Lung (tissue), 12 donors: Measurements from ENCODE around the gene RHOH. TPM values are rescaled to one million over a fixed set of nuclear protein-coding genes. Genes with fewer than 3 reads are reported as not detected.

ENCODE experiments used
- ATAC-seq: fragments of 200-7000 bp; cut with Tn5 transposase; one replicate; pipeline ENCODE4 v1.9.1; 2020; ENCODE audit warnings: moderate number of reproducible peaks; ENCODE audit not compliant: insufficient read depth, low FRiP score
- DNase-seq, 3 donors: peaks; one replicate each; pipeline ENCODE4 v3.0.0-alpha.2; 2013 to 2017
- H3K27ac ChIP-seq, 2 donors: one replicate each; pipeline ENCODE4 v1.5.1; 2013; ENCODE audit warnings: mild to moderate bottlenecking in 2 of 2, moderate library complexity in 2 of 2, control low read depth in 1 of 2, inconsistent platforms in 1 of 2, low read depth in 1 of 2, low read length in 1 of 2
- H3K27me3 ChIP-seq, 3 donors: one replicate each; pipeline ENCODE4 v1.5.1; 2013; ENCODE audit warnings: low read length in 2 of 3; ENCODE audit not compliant: control insufficient read depth in 3 of 3, insufficient read depth in 3 of 3
- H3K36me3 ChIP-seq, 4 donors: one replicate each; pipeline ENCODE4 v1.5.1; 2013; ENCODE audit warnings: low read length in 4 of 4, mild to moderate bottlenecking in 1 of 4, moderate library complexity in 1 of 4; ENCODE audit not compliant: control insufficient read depth in 4 of 4, insufficient read depth in 4 of 4
- H3K4me1 ChIP-seq, 5 donors: one replicate each; pipeline ENCODE4 v1.5.1; 2013; ENCODE audit warnings: low read length in 5 of 5, mild to moderate bottlenecking in 2 of 5, moderate library complexity in 1 of 5; ENCODE audit not compliant: control insufficient read depth in 5 of 5, insufficient read depth in 5 of 5
- H3K4me3 ChIP-seq: one replicate; pipeline ENCODE4 v1.5.1; 2013; ENCODE audit warnings: mild to moderate bottlenecking, control low read depth, moderate library complexity
- H3K9ac ChIP-seq, 2 donors: one replicate each; pipeline ENCODE4 v1.5.1; 2013; ENCODE audit warnings: low read length in 2 of 2, control low read depth in 1 of 2; ENCODE audit not compliant: insufficient read depth in 1 of 2
- H3K9me3 ChIP-seq, 4 donors: one replicate each; pipeline ENCODE4 v1.5.1; 2013; ENCODE audit warnings: low read length in 3 of 4, mild to moderate bottlenecking in 1 of 4, moderate library complexity in 1 of 4; ENCODE audit not compliant: control insufficient read depth in 4 of 4, insufficient read depth in 3 of 4
- WGBS, 2 donors: extraction: QIAGEN DNeasy Blood & Tissue Kit; methylation state at CpG; one replicate each; pipeline ENCODE4 v1.1.7; 2013; 5-methylcytosine and 5-hydroxymethylcytosine counted together
- polyA plus RNA-seq, 2 donors: library from polyadenylated mRNA; stranded (reverse); fragments of 200-250 nt; gene quantifications; one replicate each; pipeline ENCODE4 v1.2.1, GENCODE V29; 2013
- total RNA-seq, 2 donors: library from RNA; depleted of rRNA in 1 of 2; stranded (reverse); fragments of >200 nt in 1 of 2; gene quantifications; one replicate each; pipeline ENCODE4 v1.2.1, GENCODE V29; 2014 to 2021
- TF ChIP-seq, protein P1 (sequence below): IDR thresholded peaks from 2 replicates; pipeline ENCODE4 v1.5.1; 2012; ENCODE audit warnings: mild to moderate bottlenecking; ENCODE audit errors: control extremely low read depth, extremely low read depth
- donor health status: control.
- donor health status: control.
- donor health status: Bipolar disorder and iron deficiency.
- donor health status: healthy.
- donor health status: DM: yes; HTN: yes; CAD: no.

RHOH gene
- total and polyA plus RNA-seq, 4 donors: 1.2 to 35.8 (median 10.6) TPM

DNA sequence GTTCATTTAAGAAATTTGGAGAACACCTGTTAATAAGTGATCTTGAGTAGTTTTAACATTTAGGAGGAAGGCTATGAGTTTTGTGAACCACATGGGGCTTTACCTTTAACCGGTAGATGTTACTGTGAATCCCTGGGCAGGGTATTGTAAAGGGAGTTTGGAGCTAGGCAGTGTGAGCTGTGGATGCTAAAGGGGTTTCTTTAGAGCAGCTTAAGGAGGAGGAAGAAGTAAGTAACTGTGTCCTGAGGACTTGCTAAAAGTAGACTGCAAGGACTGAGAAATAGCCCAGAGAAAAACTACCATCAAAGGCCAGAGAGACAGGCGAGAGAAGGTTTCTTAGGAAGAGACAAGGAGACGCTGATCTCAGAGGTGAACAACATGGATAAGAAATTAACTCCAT is 5.6 kb downstream of the RHOH start:
- H3K9me3 ChIP-seq: no peaks in the 10 kb centered on the region
- H3K27me3 ChIP-seq: no peaks in the 10 kb centered on the region
- H3K4me1 ChIP-seq: no peaks in the 10 kb centered on the region
- H3K27ac ChIP-seq: no peak overlapping the region
- no peak for ATAC-seq
- H3K36me3 ChIP-seq: no peaks in the 10 kb centered on the region
- 85% methylated on average over 3 of the region's 3 CpGs for whole genome bisulfite sequencing, 2 donors
- H3K9ac ChIP-seq: no peak overlapping the region
- TF ChIP-seq, protein P1, sequence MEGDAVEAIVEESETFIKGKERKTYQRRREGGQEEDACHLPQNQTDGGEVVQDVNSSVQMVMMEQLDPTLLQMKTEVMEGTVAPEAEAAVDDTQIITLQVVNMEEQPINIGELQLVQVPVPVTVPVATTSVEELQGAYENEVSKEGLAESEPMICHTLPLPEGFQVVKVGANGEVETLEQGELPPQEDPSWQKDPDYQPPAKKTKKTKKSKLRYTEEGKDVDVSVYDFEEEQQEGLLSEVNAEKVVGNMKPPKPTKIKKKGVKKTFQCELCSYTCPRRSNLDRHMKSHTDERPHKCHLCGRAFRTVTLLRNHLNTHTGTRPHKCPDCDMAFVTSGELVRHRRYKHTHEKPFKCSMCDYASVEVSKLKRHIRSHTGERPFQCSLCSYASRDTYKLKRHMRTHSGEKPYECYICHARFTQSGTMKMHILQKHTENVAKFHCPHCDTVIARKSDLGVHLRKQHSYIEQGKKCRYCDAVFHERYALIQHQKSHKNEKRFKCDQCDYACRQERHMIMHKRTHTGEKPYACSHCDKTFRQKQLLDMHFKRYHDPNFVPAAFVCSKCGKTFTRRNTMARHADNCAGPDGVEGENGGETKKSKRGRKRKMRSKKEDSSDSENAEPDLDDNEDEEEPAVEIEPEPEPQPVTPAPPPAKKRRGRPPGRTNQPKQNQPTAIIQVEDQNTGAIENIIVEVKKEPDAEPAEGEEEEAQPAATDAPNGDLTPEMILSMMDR: no peak
- no peak for DNase-seq
- H3K4me3 ChIP-seq: no peak overlapping the region

DNA sequence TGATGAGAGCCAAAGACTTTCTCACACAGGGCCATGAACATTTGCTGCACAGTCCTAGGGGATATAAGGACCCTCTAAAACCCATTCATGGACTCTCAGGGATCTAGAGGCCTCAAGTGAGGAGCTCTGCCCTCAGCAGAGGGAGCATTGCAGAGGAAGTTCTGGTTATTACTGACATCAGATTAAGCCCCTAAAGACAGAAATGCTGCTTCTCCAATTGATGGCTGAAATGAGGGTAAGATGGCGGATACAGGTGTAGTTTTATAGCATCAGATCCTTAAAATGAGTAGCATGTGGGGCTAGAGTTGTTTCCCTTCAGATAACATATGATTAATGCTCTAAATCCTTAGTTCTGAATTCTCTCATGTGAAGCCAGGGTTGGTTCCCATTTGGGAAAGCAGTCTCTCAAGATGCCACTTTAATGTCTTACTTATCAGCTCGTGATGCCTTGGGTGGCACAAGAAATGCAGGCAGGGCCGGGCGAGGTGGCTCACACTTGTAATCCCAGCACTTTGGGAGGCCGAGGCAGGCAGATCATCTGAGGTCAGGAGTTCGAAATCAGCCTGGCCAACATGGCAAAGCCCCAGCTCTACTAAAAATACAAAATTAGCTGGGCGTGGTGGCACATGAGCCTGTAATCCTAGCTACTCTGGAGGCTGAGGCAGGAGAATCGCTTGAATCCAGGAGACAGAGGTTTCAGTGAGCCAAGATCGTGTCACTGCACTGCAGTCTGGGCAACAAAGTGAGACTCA is 7.9 kb downstream of the RHOH start:
- H3K27me3 ChIP-seq: no peaks in the 10 kb centered on the region
- peak overlapping the region in 1 of 2 donors; percentile 45 for H3K27ac ChIP-seq

GRCh38 chr4:40205259-40206198 is 8.7 kb downstream of the RHOH start:
- DNase-seq: no peak
- WGBS, 2 donors: 31 to 61% methylated on average over 6 of the region's 6 CpGs

More for the DNA sequence above, 7.9 kb downstream of the RHOH start:
- Histone ChIP-seq H3K4me3 (no peak overlapping the region), H3K4me1 (no peaks in the 10 kb centered on the region), H3K9me3 (no peaks in the 10 kb centered on the region), H3K9ac (no peak overlapping the region), H3K36me3 (no peaks in the 10 kb centered on the region)
- no peak for DNase-seq
- TF ChIP-seq, protein P1: no peak
- 71 to 87% methylated on average over 9 of the region's 9 CpGs for WGBS, 2 donors
- no peak for ATAC-seq

More at GRCh38 chr4:40205259-40206198, 8.7 kb downstream of the RHOH start:
- Histone ChIP-seq H3K36me3 (no peaks in the 10 kb centered on the region), H3K27me3 (no peaks in the 10 kb centered on the region), H3K27ac (peak overlapping the region in 1 of 2 donors; percentile 45), H3K9me3 (no peaks in the 10 kb centered on the region), H3K4me1 (no peaks in the 10 kb centered on the region), H3K4me3 (no peak overlapping the region), H3K9ac (no peak overlapping the region)
- ATAC-seq: peak; percentile 61
- TF ChIP-seq, protein P1: no peak
